ENCODE data around the gene GHR.
"Not testable (repeated sequence)": the region's sequence is repeated elsewhere in the genome, so short reads cannot be mapped to it uniquely, and the experiment has no call there.

The GHR gene

DNA sequence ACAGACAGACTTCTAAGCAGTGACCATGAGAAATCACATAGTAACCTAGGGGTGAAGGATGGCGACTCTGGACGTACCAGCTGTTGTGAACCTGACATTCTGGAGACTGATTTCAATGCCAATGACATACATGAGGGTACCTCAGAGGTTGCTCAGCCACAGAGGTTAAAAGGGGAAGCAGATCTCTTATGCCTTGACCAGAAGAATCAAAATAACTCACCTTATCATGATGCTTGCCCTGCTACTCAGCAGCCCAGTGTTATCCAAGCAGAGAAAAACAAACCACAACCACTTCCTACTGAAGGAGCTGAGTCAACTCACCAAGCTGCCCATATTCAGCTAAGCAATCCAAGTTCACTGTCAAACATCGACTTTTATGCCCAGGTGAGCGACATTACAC, 295.4 kb downstream of the GHR start:
- DNase-seq (ENCODE audit: low spot score) = no peak

DNA sequence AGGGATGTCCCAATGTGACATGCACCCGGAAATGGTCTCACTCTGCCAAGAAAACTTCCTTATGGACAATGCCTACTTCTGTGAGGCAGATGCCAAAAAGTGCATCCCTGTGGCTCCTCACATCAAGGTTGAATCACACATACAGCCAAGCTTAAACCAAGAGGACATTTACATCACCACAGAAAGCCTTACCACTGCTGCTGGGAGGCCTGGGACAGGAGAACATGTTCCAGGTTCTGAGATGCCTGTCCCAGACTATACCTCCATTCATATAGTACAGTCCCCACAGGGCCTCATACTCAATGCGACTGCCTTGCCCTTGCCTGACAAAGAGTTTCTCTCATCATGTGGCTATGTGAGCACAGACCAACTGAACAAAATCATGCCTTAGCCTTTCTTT, 295.8 kb downstream of the GHR start:
- DNase-seq (ENCODE audit: low spot score) = no peak

DNA sequence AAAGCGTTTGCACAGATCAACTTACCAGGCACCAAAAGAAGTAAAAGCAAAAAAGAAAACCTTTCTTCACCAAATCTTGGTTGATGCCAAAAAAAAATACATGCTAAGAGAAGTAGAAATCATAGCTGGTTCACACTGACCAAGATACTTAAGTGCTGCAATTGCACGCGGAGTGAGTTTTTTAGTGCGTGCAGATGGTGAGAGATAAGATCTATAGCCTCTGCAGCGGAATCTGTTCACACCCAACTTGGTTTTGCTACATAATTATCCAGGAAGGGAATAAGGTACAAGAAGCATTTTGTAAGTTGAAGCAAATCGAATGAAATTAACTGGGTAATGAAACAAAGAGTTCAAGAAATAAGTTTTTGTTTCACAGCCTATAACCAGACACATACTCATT, 297.0 kb downstream of the GHR start:
- no peak for DNase-seq (ENCODE audit: low spot score)

DNA sequence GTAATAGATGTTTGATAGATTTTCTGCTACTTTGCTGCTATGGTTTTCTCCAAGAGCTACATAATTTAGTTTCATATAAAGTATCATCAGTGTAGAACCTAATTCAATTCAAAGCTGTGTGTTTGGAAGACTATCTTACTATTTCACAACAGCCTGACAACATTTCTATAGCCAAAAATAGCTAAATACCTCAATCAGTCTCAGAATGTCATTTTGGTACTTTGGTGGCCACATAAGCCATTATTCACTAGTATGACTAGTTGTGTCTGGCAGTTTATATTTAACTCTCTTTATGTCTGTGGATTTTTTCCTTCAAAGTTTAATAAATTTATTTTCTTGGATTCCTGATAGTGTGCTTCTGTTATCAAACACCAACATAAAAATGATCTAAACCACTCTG, 298.2 kb downstream of the GHR start:
- DNase-seq (ENCODE audit: low spot score) = no peak

DNA sequence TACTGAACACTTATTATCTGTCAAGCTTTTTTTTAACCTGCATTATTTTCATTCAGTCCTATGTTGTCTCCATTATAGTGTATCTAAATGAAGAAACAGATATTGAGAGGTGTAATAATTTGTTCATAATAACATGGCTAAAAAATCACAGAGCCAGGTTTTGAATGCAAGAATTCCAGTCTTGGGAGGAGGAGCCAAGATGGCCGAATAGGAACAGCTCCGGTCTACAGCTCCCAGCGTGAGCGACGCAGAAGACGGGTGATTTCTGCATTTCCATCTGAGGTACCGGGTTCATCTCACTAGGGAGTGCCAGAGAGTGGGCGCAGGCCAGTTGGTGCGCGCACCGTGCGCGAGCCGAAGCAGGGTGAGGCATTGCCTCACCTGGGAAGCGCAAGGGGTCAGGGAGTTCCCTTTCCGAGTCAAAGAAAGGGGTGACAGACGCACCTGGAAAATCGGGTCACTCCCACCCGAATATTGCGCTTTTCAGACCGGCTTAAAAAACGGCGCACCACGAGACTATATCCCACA, 311.4 kb downstream of the GHR start:
- not testable (repeated sequence) for DNase-seq (ENCODE audit: low spot score)

DNA sequence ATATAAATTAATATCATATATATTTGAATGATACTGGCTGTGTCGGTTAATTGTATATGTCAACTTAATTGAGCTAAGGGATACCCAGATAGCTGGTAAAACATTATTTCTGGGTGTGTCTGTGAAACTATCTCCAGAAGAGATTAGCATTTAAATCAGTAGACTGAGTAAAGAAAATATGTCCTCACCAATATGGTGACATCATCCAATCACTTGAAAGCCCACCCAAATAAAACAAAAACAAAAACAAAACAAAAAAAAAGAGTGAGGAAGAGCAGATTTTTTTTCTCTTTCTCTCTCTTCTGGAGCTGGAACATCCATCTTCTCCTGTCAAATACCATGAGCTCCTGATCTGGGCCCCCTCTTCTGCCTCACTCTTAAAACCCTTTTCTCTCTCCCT, 317.7 kb downstream of the GHR start:
- DNase-seq (ENCODE audit: low spot score) = no peak

DNA sequence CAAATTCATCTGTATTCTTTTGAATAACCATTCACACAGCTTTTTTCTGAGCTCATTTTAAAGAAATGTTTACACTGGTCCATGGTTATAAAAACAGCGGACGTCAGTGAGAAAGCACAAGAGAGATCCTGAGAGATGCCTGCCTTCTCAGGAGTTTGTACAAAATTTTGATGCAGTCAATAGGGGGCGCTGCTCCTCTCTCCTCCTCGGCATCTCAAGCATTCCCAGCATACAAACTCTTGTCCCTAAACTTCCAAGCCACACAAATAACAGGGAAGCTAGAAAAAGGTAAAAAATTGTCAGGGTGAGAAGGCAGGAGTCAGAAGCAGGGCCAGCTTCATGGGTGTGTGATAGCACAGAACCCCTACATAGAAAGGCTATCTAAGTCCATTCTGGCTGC, 322.2 kb downstream of the GHR start:
- no peak for DNase-seq (ENCODE audit: low spot score)

DNA sequence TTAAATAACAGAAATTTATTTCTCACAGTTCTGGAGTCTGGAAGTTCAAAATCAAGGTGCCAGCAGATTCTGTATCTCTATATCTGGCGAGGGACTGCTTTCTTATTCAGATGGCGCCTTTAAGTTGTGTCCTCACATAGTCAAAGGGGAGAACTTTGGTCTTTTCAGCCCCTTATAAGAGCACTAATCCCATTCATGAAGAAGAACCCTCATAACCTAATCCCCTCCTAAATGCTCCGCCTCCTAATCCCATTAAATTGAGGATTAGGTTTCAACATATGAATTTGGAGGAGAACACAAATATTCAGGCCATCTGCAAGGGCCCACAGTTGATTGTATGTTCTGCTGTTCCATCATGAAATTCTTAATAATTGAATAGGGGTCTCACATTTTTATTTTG, 322.6 kb downstream of the GHR start:
- DNase-seq (ENCODE audit: low spot score) = no peak

DNA sequence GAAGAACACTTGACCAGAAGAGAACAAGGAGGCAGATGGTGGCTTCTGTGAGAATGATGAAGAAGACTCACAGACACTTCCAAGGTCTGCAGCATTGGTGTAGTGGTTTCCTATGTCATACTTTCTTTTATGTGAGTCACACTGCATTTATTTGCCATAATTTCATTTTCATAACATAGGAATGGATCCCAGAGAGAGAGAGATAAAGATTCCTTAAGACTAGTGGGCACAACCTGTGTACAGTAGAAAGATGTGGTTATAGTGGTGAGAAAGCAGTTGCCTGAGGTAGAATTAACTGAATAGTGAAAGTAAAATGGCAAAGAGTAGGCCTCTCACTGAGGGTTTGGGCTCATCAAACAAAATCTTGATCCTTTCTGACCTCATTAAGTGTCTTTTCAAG, 325.8 kb downstream of the GHR start:
- DNase-seq (ENCODE audit: low spot score) = no peak

DNA sequence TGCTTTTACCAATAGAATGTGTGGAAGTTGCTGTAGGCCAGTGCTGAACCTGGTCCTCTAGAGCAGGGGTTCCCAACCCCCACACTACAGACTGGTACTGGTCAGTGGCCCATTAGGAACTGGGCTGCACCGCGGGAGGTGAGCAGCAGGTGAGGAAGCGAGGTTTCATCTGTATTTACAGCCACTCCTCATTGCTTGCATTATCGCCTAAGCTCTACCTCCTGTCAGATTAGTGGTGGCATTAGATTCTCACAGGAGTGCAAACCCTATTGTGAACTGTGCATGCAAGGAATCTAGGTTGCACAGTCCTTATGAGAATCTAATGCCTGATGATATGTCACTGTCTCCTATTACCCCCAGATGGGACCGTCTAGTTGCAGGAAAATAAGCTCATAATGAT, 327.3 kb downstream of the GHR start:
- DNase-seq (ENCODE audit: low spot score) = no peak

DNA sequence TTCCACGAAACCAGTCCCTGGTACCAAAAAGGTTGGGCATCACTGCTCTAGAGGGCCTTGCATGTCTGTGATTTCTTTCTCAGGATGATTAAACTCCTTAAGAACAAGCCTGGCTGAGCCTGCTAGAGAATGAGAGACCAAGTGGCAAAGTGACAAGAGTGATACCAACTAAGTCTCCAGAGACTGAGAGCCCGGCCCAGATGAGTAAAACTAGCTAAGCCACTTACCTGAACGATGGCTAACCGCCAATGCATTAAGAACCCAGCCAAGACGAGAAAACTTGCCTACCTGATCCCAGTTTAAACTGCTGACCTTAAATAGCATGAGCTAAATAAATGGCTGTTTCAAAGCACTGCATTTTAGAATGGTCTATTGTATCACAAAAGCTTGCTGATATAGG, 327.8 kb downstream of the GHR start:
- no peak for DNase-seq (ENCODE audit: low spot score)

DNA sequence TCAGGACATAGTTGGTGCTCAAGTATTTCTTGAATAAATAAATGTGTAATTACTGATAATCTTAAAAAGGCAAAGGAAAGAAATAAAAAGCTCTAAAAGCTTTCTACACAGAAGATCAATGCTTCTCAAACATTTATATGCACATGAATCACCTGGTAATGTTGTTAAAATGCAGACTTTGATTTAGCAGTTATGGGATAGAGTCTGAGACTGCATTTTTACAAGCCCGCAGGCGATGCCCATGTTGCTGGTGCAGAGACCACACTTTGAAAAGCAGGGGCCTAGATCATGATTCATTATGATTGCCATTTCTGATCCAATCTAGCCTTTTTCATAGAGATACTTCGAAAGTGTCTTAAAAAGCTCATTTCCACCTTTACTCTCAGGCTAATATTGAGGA, 329.9 kb downstream of the GHR start:
- DNase-seq (ENCODE audit: low spot score) = no peak

DNA sequence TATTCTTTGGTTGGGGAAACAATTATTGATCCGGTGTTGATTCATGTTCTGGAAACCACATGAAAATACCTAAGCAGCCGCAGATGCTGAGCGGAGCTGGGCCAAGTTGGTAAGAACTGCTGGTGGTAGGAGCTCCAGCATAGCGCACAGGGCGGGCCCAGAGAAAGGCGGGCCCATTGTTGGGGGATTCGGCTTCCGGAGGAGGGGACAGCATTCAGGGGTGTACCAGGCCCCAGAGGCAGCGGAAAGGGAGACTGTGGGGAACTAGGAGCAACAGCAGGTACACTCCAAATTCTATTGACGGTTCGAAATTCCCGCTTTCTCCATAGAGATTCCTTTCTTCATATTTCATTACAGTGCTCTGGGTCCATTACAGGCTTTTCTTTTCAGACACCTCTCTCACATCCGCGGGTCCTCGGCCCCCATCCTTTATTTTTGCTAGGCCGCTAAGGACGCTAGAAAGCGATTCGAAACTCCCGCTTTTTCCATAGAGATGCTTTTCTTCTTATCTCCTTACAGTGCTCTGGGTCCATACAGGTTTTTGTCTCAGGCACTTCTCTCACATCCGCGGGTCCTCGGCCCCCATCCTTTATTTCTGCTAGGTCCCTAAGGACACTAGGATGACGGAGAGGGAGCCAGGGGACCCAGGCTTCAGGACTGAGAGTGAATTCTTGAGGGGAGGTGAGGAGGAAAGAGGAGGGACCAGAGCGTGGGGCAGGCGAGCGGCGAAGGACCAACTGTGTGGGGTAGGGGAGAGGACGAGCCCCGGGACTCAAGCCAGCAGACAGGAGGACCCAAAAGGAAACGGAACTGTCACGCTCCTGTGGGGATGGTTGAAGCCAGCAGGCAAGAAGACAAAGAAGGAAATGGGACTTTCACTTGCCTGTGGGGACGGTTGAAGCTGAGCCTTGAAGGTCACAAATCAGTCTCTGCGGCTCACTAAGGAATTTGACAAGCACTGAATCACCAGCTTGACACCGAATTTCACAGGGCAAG, 333.7 kb downstream of the GHR start, which contains the start of gene CCDC152:
Gene CCDC152 (plus strand): TSS at position 213 of the 996 bp plus-strand sequence. CDS start 2,304 bp downstream, outside the sequence.
- no peak for DNase-seq (ENCODE audit: low spot score)

DNA sequence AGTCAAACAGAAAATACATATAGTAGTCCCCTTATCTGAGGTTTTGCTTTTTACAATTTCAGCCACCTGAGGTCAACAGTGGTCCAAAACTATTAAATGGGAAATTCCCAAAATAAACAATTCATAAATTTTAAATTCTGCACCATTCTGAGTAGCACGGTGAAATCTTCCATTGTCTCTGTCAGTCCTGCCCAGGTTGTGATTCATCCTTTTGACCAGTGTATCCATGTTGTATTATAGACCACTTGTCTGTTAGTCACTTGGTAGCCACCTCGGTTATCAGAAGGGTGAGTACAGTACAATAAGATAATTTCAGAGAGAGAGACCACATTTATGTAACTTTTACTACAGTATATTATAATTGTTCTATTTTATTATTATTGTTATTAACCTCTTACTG, 336.2 kb downstream of the GHR start:
- peak; percentile 23 for DNase-seq (ENCODE audit: low spot score)

DNA sequence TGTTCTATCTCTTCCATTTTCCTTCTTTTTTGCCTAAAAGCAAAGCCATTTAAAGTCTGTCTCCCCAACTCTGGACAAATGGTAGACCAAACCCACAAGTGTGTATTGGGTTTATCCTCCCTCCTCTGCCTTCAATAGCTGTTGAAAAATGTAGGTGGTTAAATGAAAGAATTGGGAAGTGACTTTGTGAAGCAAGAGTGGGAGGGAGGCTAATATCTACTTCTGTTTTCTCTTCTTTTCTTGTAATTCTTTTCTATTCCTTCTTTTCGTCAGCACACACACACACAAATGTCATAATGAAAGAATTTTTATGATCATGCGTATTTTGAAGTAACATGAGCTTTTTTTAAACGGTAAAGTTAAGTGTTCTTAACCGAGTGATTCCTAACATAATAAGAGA, 337.2 kb downstream of the GHR start:
- DNase-seq (ENCODE audit: low spot score) = no peak

DNA sequence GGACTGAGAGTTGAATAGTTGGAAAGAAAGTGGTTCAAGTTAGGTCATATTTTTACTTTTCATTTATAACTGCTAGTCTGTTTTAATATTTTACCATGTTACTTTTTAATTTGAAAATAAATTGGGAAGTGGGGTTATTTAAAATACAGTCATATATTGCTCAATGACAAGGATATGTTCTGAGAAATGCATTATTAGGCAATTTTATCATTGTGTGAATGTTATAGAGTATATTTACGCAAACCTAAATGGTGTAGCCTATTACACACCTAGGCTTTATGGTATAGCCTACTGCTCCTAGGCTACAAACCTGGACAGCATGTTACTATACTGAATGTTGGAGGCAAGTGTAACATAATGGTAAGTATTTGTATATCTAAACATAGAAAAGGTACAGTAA, 338.6 kb downstream of the GHR start:
- no peak for DNase-seq (ENCODE audit: low spot score)

DNA sequence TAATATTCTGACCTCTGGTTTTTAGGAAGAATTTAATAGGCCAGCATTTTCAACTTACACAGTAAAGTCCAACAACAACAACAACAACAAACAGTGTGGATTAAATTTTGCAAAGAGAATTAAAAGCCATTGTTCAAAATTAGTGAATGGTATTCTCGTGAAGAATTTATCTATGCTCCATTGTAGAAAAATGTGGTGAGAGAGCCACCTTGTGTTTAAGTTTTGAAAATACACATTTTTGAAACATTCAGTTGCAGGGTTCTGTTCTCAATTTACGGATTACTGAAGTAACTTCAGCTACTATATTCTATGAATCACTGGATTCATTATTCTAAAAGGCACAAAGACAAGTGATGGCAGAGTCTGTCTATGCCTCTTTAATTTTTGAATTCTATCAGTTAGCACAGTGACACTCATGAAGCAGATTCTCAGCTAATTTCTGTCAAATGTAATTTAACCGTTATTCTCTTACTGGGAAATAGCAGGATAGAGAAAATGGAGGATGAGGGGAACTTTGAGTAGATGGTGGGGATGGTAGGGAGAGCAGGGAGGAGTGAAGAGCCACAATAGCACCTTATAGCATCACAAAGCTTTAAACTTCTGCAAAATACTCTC, 344.4 kb downstream of the GHR start:
- peak; percentile 4 for DNase-seq (ENCODE audit: low spot score)

DNA sequence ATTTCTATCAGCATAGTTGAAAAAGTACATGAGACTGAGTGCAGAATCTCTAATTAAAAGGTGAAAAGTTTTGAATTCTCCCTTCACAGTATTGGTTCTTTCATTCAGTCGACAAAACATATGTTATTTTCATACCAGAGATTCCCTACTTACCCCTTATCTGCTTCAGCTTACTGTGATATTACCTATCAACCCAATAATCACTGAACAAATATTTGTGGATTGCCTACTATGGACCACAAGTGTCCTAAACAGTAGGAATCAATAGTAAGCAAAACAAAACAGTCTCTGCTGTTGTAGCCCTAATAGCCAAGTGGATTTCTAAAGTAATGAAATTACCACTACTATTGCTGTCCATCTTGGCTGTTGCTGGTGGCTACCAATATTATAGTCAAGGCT, 344.9 kb downstream of the GHR start:
- no peak for DNase-seq (ENCODE audit: low spot score)

DNA sequence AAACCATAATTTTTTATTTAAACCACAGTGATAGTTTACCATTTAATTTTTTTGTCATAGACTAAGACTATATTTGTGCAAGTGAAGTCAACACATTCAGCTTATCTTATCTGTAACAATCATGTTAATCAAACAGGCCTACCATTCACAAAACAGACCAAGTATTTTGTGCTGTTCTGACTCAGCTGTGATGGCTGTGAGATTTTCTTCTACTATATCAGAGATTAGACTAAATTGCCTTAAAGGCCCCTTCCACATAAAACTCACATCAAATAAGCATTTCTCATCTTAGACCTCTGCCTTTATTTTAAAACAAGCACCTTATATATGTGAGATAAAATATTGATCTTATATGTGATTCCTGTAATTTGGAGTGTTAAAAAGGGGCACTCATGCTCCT, 346.8 kb downstream of the GHR start:
- no peak for DNase-seq (ENCODE audit: low spot score)
